K562 (cell line): ENCODE measurements around the gene BBLN. TPM values are rescaled to one million over a fixed set of nuclear protein-coding genes. Genes with fewer than 3 reads are reported as not detected.

Source experiments
- BMI1 ChIP-seq: fragments of 150-350 bp; IDR thresholded peaks from 2 replicates; pipeline ENCODE4 v1.6.1; 2014; ENCODE audit warnings: low read length
- CREM ChIP-seq: IDR thresholded peaks from 2 replicates; pipeline ENCODE4 v1.6.1; 2014; ENCODE audit warnings: antibody characterized with exemption, low read depth
- E2F3 ChIP-seq: fragments of 250-450 bp; sonication (Bioruptor Pico); IDR thresholded peaks from 2 replicates; pipeline ENCODE4 v1.4.0; 2020; ENCODE audit warnings: mild to moderate bottlenecking
- FOXP1 ChIP-seq: sonication (generic); formaldehyde crosslinking; IDR thresholded peaks from 2 replicates; pipeline ENCODE4 v1.8.0; 2022; ENCODE audit warnings: mild to moderate bottlenecking, missing genetic modification reagents
- HMGN3 ChIP-seq: IDR thresholded peaks from 2 replicates; pipeline ENCODE4 v1.6.1; 2011; ENCODE audit warnings: borderline replicate concordance, low read depth, mild to moderate bottlenecking, mixed read lengths, low read length; ENCODE audit not compliant: insufficient read length; ENCODE audit errors: extremely low read depth
- KDM1A ChIP-seq, 2 experiments: fragments of 450-650 bp; IDR thresholded peaks; 2 replicates each; pipeline ENCODE4 v1.6.1; 2016; ENCODE audit warnings: mild to moderate bottlenecking in 2 of 2
- RBBP5 ChIP-seq: fragments of 200-600 bp; sonication (generic); IDR thresholded peaks from 2 replicates; pipeline ENCODE4 v1.6.1; 2012; ENCODE audit warnings: borderline replicate concordance, mild to moderate bottlenecking, low read length, control low read depth, inconsistent platforms; ENCODE audit not compliant: insufficient read depth, poor library complexity, severe bottlenecking
- SIN3A ChIP-seq, 2 experiments: fragments of 150-350 bp in 1 of 2; IDR thresholded peaks; 2 replicates each; pipeline ENCODE4 v1.6.1; 2011 to 2016; ENCODE audit warnings: borderline replicate concordance in 2 of 2, low read depth in 2 of 2, low read length in 2 of 2, mild to moderate bottlenecking in 2 of 2, moderate library complexity in 2 of 2; ENCODE audit not compliant: control insufficient read depth in 1 of 2
- ZC3H4 ChIP-seq: sonication (generic); formaldehyde crosslinking; IDR thresholded peaks from 2 replicates; pipeline ENCODE4 v1.9.0; 2021; ENCODE audit warnings: missing genetic modification reagents, borderline replicate concordance
- ZFPM2 ChIP-seq: fragments of 250-450 bp; sonication (Bioruptor Pico); IDR thresholded peaks from 2 replicates; pipeline ENCODE4 v1.5.1; 2022; ENCODE audit warnings: mild to moderate bottlenecking
- ZNF253 ChIP-seq: fragments of 250-450 bp; sonication (Bioruptor Pico); conservative IDR thresholded peaks from 2 replicates; pipeline ENCODE4 v1.6.1; 2021; ENCODE audit warnings: mild to moderate bottlenecking
- ZNF699 ChIP-seq: fragments of 250-450 bp; sonication (Bioruptor Pico); IDR thresholded peaks from 2 replicates; pipeline ENCODE4 v1.8.0; 2021; ENCODE audit warnings: mild to moderate bottlenecking, moderate library complexity; ENCODE audit not compliant: insufficient replicate concordance
- ZNF76 ChIP-seq: fragments of 250-450 bp; sonication (Bioruptor Pico); IDR thresholded peaks from 2 replicates; pipeline ENCODE4 v1.4.0; 2020; ENCODE audit warnings: mild to moderate bottlenecking, moderate library complexity, borderline replicate concordance
- ZNF764 ChIP-seq: fragments of 250-450 bp; sonication (Bioruptor Pico); IDR thresholded peaks from 2 replicates; pipeline ENCODE4 v1.4.0; 2020; ENCODE audit warnings: low read depth, mild to moderate bottlenecking, moderate library complexity
- polyA plus RNA-seq, 8 experiments: library from polyadenylated mRNA; depleted of rRNA in 4 of 8; stranded (reverse) in 5 of 8; unstranded in 3 of 8; fragments of >200 nt; fragmentation: Nextera tagmentation in 2 of 8; fragmentation: Illumina TruSeq in 1 of 8; extraction: Ambion mirVana in 2 of 8; extraction: Trizol in 1 of 8; gene quantifications; 2 replicates each; pipeline versions ENCODE4 v1.2.1 to v1.2.3, GENCODE V29; 2011 to 2014; ENCODE audit warnings: inconsistent platforms in 1 of 8, missing spikeins in 1 of 8
- total RNA-seq, 7 experiments: library from RNA; depleted of rRNA in 6 of 7; stranded (reverse); fragments of >200 nt in 6 of 7; fragmentation: Illumina TruSeq in 2 of 7; extraction: Trizol in 2 of 7; gene quantifications; 2 replicates each; pipeline versions ENCODE4 v1.2.1 to v1.2.3, GENCODE V29; 2011 to 2021; ENCODE audit warnings: low replicate concordance in 1 of 7
- TF ChIP-seq, protein P1 (sequence below): fragments of 450-650 bp; IDR thresholded peaks from 2 replicates; pipeline ENCODE4 v1.6.1; 2014; ENCODE audit warnings: low read depth, mild to moderate bottlenecking, moderate library complexity, borderline replicate concordance
- TF ChIP-seq, protein P2 (sequence below), 2 experiments: IDR thresholded peaks; 2 replicates each; pipeline ENCODE4 v1.6.1; 2011; ENCODE audit warnings: borderline replicate concordance in 1 of 2, control low read depth in 1 of 2, low read depth in 1 of 2, low read length in 1 of 2, mild to moderate bottlenecking in 1 of 2, mixed read lengths in 1 of 2, moderate library complexity in 1 of 2; ENCODE audit not compliant: insufficient read depth in 1 of 2, insufficient read length in 1 of 2, poor library complexity in 1 of 2, severe bottlenecking in 1 of 2; ENCODE audit errors: extremely low read depth in 1 of 2
- TF ChIP-seq, protein P3 (sequence below): sonication (generic); formaldehyde crosslinking; IDR thresholded peaks from 2 replicates; pipeline ENCODE4 v1.8.0; 2022; ENCODE audit warnings: mild to moderate bottlenecking, missing genetic modification reagents
- TF ChIP-seq, protein P4 (sequence below), 2 experiments: fragments of 450-650 bp; IDR thresholded peaks; 2 replicates each; pipeline ENCODE4 v1.6.1; 2016
- TF ChIP-seq, protein P5 (sequence below), 3 experiments: fragments of 200-800 bp in 1 of 3; sonication (Bioruptor generic) in 1 of 3; sonication (generic) in 1 of 3; formaldehyde crosslinking in 1 of 3; IDR thresholded peaks; 2 replicates each; pipeline versions ENCODE4 v1.6.1 to v1.8.0; 2016 to 2022; ENCODE audit warnings: mild to moderate bottlenecking in 2 of 3, missing compliant biosample characterization in 2 of 3, missing genetic modification characterization in 2 of 3, missing genetic modification reagents in 1 of 3

BBLN gene
- total and polyA plus RNA-seq, 9 of the 15 experiments (the other 6 are each of a cell fraction or from before 2014, with no cell fraction given), result 4.2 to 331 (median 87.1) TPM

DNA sequence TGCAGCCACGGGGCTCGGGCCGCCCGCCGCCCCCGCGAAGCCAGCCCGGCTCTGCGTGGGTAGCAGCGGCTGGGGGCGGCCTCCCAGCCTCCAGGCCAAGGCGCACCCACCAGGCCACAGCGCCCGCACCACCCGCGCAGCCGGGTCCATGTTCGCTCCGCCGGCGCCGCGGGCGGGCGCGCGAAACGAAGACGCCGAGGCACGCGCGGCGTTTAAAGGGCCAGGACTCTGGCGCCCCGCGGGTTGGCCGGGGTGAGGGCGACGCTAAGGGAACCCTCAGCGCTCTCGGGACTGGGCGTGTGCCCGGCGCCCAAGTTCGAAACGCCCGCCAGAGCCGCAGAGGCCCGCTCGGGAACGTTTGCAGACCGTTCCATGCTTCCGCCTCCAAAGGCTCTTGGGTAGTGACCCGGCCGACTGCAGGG is 32.5 kb upstream of the BBLN start, which contains the start of gene PTGES2 (continued):
- TF ChIP-seq, protein P1, sequence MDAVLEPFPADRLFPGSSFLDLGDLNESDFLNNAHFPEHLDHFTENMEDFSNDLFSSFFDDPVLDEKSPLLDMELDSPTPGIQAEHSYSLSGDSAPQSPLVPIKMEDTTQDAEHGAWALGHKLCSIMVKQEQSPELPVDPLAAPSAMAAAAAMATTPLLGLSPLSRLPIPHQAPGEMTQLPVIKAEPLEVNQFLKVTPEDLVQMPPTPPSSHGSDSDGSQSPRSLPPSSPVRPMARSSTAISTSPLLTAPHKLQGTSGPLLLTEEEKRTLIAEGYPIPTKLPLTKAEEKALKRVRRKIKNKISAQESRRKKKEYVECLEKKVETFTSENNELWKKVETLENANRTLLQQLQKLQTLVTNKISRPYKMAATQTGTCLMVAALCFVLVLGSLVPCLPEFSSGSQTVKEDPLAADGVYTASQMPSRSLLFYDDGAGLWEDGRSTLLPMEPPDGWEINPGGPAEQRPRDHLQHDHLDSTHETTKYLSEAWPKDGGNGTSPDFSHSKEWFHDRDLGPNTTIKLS, result 0 out of 2 replicates have a peak, but pooled peaks have one; percentile 31
- no peak for TF ChIP-seq ZNF764
- TF ChIP-seq HMGN3, result peak; percentile 54
- TF ChIP-seq, protein P2, sequence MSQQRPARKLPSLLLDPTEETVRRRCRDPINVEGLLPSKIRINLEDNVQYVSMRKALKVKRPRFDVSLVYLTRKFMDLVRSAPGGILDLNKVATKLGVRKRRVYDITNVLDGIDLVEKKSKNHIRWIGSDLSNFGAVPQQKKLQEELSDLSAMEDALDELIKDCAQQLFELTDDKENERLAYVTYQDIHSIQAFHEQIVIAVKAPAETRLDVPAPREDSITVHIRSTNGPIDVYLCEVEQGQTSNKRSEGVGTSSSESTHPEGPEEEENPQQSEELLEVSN (IDR thresholded peaks at IDR 0.05; ENCODE audit: borderline replicate concordance in 1 of 2, extremely low read depth in 1 of 2, insufficient read depth in 1 of 2, insufficient read length in 1 of 2, low read depth in 1 of 2, low read length in 1 of 2, poor library complexity in 1 of 2, severe bottlenecking in 1 of 2), result peak in 1 of 2 experiments; percentile 74
- TF ChIP-seq ZNF76, result no peak
- TF ChIP-seq CREM, result peak; percentile 70
- TF ChIP-seq ZFPM2, result no peak
- TF ChIP-seq BMI1, result no peak
- TF ChIP-seq RBBP5, result peak; percentile 49
- no peak for TF ChIP-seq ZNF253 (CRISPR knock-in tag)
- TF ChIP-seq E2F3, result no peak
- TF ChIP-seq, protein P3, sequence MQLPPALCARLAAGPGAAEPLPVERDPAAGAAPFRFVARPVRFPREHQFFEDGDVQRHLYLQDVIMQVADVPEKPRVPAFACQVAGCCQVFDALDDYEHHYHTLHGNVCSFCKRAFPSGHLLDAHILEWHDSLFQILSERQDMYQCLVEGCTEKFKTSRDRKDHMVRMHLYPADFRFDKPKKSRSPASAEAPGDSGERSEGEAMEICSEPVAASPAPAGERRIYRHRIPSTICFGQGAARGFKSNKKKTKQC (CRISPR knock-in tag), result 0 out of 2 replicates have a peak, but pooled peaks have one; percentile 33
- no peak for TF ChIP-seq ZNF699 (CRISPR knock-in tag)
- TF ChIP-seq ZC3H4 (CRISPR knock-in tag), result no peak
- no peak for TF ChIP-seq KDM1A (IDR thresholded peaks at IDR 0.05)
- TF ChIP-seq, protein P4, sequence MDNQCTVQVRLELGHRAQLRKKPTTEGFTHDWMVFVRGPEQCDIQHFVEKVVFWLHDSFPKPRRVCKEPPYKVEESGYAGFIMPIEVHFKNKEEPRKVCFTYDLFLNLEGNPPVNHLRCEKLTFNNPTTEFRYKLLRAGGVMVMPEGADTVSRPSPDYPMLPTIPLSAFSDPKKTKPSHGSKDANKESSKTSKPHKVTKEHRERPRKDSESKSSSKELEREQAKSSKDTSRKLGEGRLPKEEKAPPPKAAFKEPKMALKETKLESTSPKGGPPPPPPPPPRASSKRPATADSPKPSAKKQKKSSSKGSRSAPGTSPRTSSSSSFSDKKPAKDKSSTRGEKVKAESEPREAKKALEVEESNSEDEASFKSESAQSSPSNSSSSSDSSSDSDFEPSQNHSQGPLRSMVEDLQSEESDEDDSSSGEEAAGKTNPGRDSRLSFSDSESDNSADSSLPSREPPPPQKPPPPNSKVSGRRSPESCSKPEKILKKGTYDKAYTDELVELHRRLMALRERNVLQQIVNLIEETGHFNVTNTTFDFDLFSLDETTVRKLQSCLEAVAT (IDR thresholded peaks at IDR 0.05), result no peak
- TF ChIP-seq, protein P5, sequence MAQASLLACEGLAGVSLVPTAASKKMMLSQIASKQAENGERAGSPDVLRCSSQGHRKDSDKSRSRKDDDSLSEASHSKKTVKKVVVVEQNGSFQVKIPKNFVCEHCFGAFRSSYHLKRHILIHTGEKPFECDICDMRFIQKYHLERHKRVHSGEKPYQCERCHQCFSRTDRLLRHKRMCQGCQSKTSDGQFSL (CRISPR knock-in tag; IDR thresholded peaks at IDR 0.05), result peak; percentile 85
- TF ChIP-seq, protein P5 (tag; IDR thresholded peaks at IDR 0.05), result 0 out of 4 replicates have a peak, but pooled peaks of 1 of the 2 experiments have one; percentile 38
- TF ChIP-seq FOXP1 (CRISPR knock-in tag), result peak; percentile 32; the same call in 1 of the 2 replicates
- TF ChIP-seq SIN3A (IDR thresholded peaks at IDR 0.05; ENCODE audit: borderline replicate concordance in 2 of 2, control insufficient read depth in 1 of 2, low read depth in 2 of 2, low read length in 2 of 2), result peak; percentile 89 to 90; a peak in 3 of 4 replicates
